DMS 273 (cell line): ENCODE data around the gene BMPER.

Experiments used
- DNase-seq: peaks from one replicate; lab custom pipeline; 2025; ENCODE audit not compliant: unreplicated experiment; lab: John Stamatoyannopoulos, UW

BMPER gene

DNA sequence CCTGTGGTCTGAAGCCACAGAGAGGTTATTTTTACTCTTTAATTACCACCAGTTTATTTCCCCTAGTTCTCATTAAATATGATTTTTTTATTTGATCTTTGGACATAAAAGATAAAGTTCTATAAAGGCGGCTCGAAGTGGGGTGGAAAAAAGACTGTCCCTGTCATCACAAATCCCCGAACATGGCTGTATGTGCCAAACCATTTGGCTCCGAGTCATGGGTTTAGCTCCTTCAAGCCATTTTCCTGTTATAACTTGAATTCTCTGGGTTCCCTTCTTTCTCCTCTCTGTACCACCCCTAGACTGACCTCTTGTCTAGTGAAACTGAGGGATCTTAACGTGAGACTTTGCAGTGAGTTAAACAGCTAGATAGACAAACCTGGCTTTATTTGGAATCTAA lies 181.6 kb downstream of the BMPER start:
- DNase-seq: no peak

DNA sequence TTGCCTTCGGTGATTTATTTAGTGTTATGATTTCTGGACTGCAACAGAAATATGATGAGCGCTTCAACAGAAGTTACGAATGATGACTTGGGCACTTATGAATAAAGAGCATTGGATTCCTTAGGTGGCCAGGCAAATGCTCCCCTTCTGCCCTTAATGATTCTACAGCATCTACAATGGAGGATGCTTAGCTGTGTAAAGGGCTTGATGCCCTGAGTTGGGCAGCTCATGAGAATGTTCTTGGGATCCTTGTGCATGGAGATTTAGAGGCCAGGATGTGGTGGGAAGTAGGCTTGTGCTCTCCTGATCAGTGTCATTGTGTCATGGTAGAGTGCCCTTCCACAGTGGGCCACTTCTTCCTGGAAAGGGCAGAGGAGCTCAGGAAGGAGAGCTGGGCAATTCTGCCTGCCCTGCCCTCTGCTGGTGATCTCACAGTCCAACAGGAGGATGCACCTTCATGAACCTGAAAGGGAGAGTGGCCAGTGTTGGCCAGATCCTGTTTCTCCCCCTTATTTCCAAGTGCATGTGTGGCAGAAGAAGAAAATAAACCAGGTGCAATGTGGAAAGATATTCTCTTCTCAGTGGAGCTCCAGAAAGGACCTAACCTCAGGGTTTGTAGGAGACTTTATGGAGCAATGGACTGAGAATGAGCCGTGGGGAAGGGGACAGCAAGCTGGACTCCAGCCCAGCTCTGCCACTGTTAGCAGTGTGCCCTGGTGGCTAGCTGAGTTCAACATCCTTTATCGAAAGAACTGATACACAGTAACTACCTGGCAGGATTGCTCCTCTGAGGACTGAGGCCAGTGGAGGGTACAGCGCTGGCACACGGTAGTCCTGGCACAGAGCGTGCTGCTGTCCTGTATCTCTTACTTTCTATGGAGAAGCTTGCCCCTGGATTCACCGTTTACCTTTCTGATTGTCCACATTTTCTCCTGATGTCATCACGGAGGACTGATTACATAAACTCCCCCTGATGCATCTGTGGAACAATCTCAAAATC lies 182.9 kb downstream of the BMPER start:
- peak; percentile 81 for DNase-seq

DNA sequence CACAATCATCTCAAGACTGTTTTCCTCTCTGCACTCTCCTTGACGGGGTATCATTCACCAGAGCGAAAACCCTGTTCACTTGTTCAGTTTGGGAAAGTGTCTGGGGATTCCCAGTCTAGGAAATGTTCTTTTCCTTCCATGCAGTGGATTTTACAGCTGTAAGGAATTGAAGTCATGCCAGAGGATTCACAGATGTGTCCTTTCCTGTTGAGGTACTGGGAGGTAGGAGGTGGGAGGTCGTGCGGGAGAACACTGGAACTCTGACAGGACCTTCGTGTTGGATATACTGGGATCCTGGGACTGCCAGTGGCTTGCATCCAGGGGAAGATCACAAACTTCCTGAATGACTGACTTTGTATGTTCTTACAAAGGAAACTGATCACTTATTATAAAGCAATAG lies 185.5 kb downstream of the BMPER start:
- DNase-seq: no peak

DNA sequence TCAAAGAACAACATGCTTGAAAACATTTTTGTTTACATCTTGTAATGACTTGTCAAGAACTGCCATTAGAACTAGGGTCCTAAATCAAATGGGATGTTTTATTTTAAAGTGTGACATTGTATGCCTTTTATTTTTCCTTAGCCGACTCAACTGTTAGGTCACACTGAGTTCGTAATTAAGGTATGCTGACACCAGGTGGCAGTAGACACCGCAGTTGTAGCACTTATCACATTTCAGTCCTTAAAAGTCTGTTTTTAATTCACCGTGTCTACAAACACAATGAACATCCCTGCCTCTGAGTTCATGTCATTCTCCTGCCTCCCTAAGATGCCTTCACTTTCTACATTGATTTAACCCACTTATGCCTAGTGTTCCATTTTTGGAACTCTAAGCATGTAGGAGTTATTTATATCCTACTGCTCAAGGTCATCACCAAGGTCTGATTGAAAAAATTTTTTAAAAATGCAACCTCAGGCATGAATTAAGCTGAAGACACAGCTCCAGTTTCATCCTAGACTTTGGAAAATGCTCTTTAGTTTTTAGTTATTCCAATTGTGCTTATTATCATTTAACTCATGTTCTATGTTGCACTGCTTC lies 186.1 kb downstream of the BMPER start:
- peak; percentile 76 for DNase-seq

DNA sequence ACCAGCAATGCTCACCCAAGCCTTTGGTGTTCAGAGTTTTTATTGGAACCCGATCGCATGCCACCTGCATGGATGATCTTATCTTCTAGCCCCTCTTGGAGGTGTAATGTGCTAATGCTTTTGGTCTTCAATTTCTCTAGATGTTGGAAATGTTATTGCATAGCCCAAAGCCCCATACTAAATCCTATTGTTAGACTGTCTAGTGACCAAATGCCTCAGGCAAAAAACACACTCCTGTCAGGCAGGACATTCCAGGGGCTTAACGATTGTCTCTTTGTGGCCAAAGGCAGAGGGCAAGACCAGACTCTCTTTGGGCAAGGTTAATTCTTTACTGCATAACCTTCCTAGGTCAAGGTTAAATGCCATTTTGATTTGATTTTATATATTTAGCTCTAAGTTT lies 187.9 kb downstream of the BMPER start:
- DNase-seq: no peak

DNA sequence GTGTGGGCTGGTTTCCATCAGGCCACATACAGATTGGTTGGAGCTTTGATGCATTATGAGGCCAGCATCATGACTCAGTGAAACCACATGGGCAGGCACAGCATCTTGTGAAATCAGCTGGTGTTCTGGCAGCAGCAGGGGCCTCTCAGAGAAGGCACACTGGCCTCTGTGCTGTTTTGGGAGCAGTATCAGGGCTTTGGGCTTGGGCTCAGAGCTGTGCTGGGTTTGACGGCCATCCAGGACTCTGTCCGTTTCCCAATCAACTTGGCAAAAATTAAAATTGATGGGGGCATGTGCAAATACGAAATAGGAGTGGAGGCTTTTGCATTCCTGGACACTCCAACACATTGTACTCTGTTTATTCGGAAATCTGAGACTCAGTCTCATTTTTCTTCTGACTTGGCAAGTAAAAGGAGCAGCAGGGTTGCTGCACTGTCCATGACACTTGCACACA lies 190.9 kb downstream of the BMPER start:
- DNase-seq: peak; percentile 41

DNA sequence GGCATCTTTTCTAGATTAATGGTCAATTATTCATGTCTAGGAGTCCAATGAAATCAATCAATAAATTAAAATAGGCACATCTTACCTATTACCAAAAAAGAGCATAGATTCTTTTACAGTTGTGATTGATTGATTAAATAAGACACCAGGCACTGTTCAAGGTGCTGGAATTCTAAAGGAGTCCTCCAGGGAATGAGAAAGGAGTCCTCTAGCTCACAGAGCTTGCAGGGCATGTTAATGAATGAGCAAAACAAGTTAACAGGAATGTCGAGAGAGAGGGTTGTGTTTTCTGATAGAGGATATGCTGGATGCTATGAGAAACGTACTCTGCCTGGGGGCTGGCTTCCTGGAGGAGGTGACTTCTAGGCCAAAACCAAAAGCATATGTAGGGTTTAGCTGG lies 191.4 kb downstream of the BMPER start:
- DNase-seq: no peak

DNA sequence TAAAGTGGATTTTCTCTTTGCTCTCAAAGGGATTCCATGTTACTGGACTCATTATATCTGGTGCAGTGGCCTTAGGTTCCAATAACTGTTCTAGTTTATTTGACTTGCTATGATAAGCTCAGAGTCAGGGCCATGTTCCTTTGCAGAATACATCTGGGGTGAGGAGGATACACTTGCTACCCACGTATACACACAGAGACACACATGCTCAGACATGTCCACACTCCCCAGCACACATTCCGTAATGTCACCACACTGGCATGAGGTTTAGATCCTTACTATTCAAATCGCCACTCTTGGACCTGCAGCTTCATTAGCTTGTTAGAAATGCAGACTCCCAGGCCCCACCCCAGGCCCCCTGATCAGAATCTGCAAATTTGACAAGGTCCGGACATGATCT lies 195.3 kb downstream of the BMPER start:
- no peak for DNase-seq

DNA sequence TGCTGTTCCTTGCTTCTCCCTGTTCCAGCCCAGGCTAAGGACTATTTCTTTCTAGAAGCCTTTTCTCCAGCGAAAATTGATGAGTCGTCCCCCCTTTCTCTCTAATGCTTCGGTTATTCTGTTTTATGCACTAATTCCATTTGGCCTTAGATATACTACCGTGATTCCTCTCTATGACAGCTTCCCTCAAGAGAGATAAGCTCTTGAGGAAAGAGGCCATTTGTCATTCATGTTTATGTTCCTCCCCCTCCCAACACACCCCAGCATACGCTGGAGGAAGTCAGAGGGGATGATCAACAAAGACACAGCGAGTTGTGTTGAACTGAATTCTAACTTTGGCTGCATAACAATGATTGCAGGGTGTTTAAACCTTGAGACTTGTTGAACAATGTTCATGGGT lies 198.8 kb downstream of the BMPER start:
- DNase-seq: no peak

DNA sequence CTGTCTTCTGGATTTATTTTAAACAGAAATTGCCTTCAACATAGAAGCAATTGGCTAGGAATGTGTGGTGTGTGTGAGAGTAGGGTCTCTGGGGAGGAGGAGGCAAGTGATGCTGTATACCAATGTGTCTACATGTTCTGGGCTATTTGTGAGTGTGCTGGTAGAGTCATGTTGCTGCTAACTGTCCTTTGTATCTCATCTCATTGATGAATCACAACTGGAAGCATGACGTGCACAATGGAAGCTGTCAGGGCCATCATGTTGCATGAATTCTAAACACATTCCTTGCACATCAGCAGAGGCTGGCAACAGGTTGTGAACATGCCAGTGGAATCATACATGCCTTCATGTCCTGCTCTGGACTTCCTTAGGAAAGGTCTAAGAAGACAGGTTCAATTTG lies 199.7 kb downstream of the BMPER start:
- no peak for DNase-seq

DNA sequence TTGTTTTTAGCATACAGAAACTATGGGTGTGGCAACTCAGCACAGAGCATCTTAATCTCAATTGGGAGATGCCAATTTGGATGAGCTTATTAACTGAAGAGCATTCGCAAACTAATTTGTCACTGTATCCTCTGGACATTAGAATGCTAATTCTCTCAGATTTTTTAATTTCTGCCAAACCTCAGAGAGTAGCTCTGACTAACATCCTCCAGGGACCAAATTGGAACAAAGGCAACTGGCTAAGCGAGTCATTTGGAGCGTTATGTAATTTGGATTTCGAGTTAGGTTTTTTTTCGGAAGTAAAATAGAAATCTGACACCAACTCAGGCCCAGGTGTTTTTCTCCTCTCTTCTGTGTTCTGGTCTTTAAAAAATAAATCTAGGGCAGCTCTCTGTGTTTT lies 201.9 kb downstream of the BMPER start:
- peak; percentile 28 for DNase-seq

DNA sequence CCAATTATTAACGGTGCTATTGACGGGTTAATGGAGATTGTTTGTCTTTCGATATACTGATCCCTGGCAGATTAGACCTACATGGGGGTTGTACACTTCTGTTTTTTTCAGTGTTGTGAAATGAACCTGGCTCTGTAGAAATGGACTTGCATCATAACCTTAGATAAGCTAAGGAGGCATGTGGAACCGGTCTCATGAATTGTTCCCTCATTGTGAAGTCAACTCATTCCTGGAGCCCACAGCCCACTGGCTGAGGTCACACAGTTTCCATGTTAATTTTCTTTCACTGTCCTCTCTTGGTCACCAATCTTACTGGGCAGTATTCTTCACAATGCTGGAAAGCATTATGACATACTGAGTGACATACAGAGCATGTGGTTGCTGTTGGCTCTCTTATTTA lies 202.8 kb downstream of the BMPER start:
- DNase-seq: no peak

DNA sequence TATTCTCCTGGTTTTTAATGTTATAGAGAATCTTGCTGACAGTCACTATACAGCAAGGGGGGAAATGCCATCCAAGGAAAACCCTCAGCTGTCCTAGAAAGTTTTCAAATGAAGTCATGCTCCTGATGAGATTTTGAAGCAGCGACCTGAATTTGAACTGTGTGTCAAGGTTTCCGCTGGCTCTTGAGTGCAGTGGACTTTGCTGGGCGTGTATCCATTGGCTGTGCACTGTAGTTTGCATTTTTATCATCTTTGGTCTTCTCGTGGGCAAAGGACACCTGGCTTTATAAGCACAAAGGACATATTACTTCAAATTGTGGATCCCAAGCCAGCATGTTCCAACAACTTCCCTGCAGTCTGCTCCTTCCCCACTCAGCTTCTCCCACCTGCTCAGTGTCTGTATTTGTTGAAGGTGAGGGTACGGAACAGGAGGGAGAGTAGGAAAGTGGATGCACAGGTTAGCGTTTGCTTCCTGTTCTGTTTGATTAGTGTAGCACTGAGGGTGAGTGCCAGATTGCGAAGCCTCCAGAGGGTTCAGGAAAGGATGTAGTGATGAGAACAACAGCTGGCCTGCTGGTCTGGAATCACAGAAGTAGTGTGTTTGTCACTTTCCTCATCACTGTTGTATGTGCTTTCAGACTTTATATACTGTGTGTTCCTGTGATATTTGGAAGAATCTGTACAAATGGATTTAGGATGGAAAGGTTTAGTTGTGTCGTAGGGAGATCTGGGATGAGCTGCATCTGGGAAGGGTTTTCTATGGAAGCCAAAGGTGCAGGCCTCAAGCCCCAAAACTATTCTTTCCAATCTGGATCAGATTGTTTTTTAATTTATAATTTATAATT lies 204.8 kb downstream of the BMPER start:
- DNase-seq: peak; percentile 79

DNA sequence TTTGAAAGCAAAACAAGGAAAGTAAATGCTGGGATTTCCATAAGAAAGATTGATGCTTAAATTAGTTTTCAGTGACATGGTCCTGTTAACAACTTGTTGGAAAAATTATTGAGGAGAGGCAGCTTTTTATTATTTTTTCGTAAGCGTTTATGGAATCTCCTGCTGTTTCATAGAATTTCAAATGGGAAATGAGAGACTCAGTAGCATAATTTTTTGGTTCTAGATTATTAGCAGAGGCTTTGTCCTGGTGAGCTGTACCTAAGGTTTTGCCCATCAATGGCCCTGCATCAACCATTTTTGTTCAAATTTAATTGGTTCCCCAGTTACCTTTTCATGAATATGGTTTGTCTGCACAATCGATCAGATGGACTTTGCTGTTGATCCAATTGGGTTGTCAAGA lies 205.7 kb downstream of the BMPER start:
- no peak for DNase-seq

DNA sequence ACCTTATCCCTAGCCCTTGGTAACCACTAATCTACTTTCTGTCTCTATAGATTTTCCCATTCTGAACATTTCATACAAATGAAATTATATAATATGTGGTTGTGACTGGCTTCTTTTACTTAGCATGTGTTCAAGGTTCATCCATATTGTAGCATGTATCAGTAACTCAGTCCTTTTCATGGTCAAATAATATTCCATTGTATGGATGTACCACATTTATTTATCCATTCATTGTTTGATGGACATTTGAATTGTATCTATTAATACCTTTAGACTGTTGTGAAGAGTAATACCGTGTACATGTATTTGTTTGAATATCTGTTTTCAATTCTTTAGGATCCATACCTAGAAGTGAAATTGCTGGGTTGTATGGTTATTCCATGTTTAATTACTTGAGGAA lies 210.2 kb downstream of the BMPER start:
- no peak for DNase-seq

DNA sequence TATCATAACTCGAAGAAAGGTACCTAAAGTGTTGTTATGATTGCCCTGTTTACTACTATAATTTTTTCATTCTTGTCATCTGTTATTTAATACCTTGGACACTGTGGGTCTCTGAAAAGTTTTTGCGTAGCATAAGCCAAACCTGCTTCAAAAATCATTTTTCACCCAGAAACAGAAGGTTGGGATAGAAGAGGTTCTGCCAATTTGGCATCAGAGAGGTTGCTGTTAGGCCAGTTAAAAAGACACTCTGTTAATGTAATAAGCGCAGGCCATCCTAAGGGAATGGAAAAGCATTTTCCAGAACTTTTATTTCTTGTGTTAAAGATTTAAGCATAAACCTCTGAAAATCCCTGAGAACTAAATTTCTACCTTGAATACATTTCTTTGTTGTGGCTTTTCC lies 212.2 kb downstream of the BMPER start:
- no peak for DNase-seq

DNA sequence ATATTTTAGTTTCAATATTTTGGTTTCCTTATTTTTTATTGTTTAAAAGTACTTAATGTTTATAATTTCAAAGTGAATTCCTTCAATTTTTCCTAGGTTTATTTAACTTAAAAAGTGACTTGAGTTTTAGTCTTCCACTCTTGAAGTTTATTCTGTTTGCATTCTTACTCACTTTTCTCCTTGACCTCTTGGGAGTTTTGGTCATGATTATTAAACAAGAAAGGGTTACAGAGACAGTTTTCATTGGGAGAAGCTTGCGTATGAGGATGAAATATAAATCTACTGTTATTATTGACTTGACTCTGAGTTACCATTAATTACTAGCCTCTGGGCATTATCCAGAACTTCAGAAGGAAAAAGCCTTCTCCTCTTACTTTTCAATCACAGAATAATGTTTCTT lies 216.0 kb downstream of the BMPER start:
- no peak for DNase-seq

DNA sequence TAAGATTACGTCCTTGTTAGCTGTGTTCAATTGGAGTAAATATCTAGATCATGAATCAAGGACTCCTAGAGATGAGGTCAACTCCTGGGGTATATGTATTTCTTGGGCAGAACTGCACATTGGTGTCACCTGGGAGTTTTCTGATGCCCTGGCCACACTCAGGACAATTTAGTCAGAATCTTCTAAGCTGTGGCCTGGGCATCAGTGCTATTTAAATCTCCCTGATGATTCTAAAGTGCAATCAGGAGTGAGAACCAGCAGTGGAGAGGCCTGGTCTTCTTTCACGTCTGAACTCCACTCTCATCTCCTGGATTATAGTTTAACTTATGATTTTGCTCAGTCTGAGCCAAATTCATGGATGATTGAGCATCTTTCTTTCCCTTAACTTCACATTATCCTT lies 218.0 kb downstream of the BMPER start:
- DNase-seq: no peak

DNA sequence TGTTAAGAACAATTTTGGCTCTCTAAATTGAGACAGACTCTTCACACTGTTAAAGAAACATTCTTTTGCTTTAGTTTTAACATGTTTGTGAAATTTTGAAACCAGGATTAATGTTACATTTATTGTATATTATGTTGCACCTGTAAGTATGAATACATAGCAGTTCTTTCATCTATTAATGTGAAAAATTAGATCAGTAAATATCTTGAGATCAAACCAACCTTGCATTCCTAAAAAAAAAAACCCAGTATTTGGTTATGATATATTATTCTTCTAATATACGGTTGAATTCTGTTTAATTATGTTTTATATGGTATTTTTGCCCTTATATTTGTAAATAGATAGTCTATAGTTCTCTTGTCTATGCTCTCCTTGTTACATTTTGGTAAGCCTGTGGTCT lies 219.4 kb downstream of the BMPER start:
- DNase-seq: no peak

DNA sequence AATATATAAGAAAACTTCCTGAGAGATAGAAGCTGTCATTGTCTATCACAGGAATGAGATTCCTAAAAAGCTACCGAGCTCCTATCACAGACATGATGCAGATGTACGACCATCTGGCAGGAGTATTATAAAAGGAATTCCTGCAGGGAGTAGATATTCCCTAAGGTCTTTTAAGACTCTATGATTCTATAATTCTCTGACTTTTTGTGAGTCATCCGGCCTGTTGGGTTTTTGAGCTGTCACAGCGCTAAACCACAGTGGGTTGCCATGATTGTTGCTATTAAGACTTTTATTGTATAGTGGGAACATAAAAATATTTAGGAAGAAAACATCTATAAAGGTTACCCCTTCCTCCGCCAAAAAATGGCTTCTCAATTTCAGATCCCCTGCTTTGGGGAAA lies 223.4 kb downstream of the BMPER start:
- peak; percentile 87 for DNase-seq

DNA sequence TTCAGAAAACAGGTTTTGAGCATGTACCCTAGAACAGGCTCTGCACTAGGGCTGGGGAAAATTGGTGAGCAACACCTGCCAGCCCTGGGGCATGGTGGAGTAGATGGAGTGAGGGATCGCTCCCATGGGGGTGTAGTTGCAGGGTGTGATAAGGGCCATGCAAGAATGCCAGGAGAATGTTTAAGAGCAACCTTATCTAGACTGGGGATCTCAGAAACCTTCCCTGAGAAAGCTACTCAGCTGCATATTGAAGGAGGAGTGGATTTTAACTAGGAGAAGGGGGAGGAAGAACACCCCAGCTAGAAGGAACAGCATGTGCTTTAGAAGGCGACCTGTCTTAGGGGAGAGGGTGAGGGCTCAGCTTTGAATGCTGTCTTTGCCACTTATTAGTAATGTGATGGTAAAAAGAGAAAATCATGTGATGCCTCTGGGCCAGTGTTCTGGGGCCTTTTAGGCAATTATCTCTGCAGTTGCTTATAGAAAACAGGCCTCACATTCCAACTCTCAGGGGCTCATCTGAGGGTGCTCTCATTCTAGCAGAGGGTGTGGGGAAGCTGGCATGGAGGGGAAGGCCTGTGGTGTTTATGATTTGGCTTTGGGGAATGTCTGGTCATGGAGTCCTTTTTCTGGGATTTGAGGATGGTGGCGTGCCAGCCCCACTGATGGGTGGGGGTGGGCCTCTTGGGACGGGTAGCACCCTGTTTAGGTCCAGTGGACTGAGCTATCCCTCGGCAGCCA lies 225.4 kb downstream of the BMPER start:
- DNase-seq: no peak
